ENCODE data around the gene THAP2.
A peak's percentile ranks its signal among the peaks of the same experiment; 100 is the strongest.

Gene THAP2

GRCh38 chr12:71663561-71664410 lies at the start of gene THAP2, which contains the start of gene ZFC3H1:
THAP2 (plus strand) TSS chr12:71664301; CDS start chr12:71664510, 209 bp downstream.
ZFC3H1 (minus strand) TSS chr12:71663848; CDS start chr12:71663610, 238 bp downstream.
- DNase-seq (ENCODE audit: low read depth): peak; percentile 59

GRCh38 chr12:71621938-71622337 lies 42.2 kb upstream of the THAP2 start:
- no peak for DNase-seq (ENCODE audit: low read depth)

GRCh38 chr12:71625476-71625875 lies 38.6 kb upstream of the THAP2 start:
- DNase-seq (ENCODE audit: low read depth): no peak

- no peak for DNase-seq (ENCODE audit: low read depth)
Measured at GRCh38 chr12:71626098-71626497, 38.0 kb upstream of the THAP2 start.

GRCh38 chr12:71626768-71627167 lies 37.3 kb upstream of the THAP2 start:
- no peak for DNase-seq (ENCODE audit: low read depth)

- DNase-seq (ENCODE audit: low read depth): no peak
Measured at GRCh38 chr12:71627438-71628002, 36.6 kb upstream of the THAP2 start.

- DNase-seq (ENCODE audit: low read depth): no peak
Measured at GRCh38 chr12:71636704-71637115, 27.4 kb upstream of the THAP2 start.

GRCh38 chr12:71638499-71638898 lies 25.6 kb upstream of the THAP2 start:
- DNase-seq (ENCODE audit: low read depth): no peak

GRCh38 chr12:71639341-71639760 lies 24.8 kb upstream of the THAP2 start:
- DNase-seq (ENCODE audit: low read depth): no peak

- DNase-seq (ENCODE audit: low read depth): no peak
Measured at GRCh38 chr12:71640316-71640715, 23.8 kb upstream of the THAP2 start.

GRCh38 chr12:71641390-71641789 lies 22.7 kb upstream of the THAP2 start:
- DNase-seq (ENCODE audit: low read depth): no peak

- DNase-seq (ENCODE audit: low read depth): no peak
Measured at GRCh38 chr12:71642264-71642663, 21.8 kb upstream of the THAP2 start.

- no peak for DNase-seq (ENCODE audit: low read depth)
Measured at GRCh38 chr12:71645268-71645667, 18.8 kb upstream of the THAP2 start.

GRCh38 chr12:71646512-71646911 lies 17.6 kb upstream of the THAP2 start:
- no peak for DNase-seq (ENCODE audit: low read depth)

GRCh38 chr12:71648537-71648936 lies 15.6 kb upstream of the THAP2 start:
- no peak for DNase-seq (ENCODE audit: low read depth)

GRCh38 chr12:71649401-71649800 lies 14.7 kb upstream of the THAP2 start:
- no peak for DNase-seq (ENCODE audit: low read depth)

GRCh38 chr12:71652656-71653055 lies 11.4 kb upstream of the THAP2 start:
- no peak for DNase-seq (ENCODE audit: low read depth)

- no peak for DNase-seq (ENCODE audit: low read depth)
Measured at GRCh38 chr12:71653137-71653536, 11.0 kb upstream of the THAP2 start.

- DNase-seq (ENCODE audit: low read depth): no peak
Measured at GRCh38 chr12:71654200-71654599, 9.9 kb upstream of the THAP2 start.

GRCh38 chr12:71655495-71655894 lies 8.6 kb upstream of the THAP2 start:
- no peak for DNase-seq (ENCODE audit: low read depth)

GRCh38 chr12:71655907-71656306 lies 8.2 kb upstream of the THAP2 start:
- DNase-seq (ENCODE audit: low read depth): no peak

GRCh38 chr12:71656740-71657139 lies 7.4 kb upstream of the THAP2 start:
- DNase-seq (ENCODE audit: low read depth): no peak

GRCh38 chr12:71661977-71662530 lies 2.0 kb upstream of the THAP2 start:
- no peak for DNase-seq (ENCODE audit: low read depth)
